ENCODE results near the gene COQ4. TPM values are rescaled to one million over a fixed set of nuclear protein-coding genes. Genes with fewer than 3 reads are reported as not detected.
A peak's percentile ranks its signal among the peaks of the same experiment; 100 is the strongest.

Gene COQ4
- polyA plus RNA-seq, 1 experiment, result 19.0 TPM

- ChIA-PET CTCF (no interaction called here), POLR2A (no interaction called here)
- Histone ChIP-seq H3K9me3 (ENCODE audit: control insufficient read depth, insufficient read depth, low read length) (no peaks in the 10 kb centered on the region), H3K27ac (ENCODE audit: low read depth, low read length) (peak within 1 kb of the TSS; percentile 11), H3K27me3 (ENCODE audit: control insufficient read depth, insufficient read depth, low read length) (no peaks in the 10 kb centered on the region), H3K4me3 (ENCODE audit: low read depth, low read length) (peak within 1 kb of the TSS; percentile 78)
- DNase-seq (ENCODE audit: low read depth, low spot score), result no peak
- TF ChIP-seq CTCF (IDR thresholded peaks at IDR 0.05; ENCODE audit: low read depth, low read length), result no peak
Observed at GRCh38 chr9:128339761-128340690, 17.4 kb downstream of the COQ4 start, which contains the start of gene SLC27A4. TSS of gene SLC27A4 (plus strand) at chr9:128340527. CDS start at chr9:128343133, 2,606 bp downstream.

GRCh38 chr9:128340691-128341434 is 18.2 kb downstream of the COQ4 start:
- ChIA-PET POLR2A (interaction anchor here (1.1 kb wide), 2 partner anchors 21 to 46 kb away, joined by 3 to 4 read pairs; no protein-coding TSS in a partner anchor), CTCF (interaction anchor here (0.6 to 1.5 kb wide), 12 partner anchors 11 to 210 kb away, joined by 3 to 8 read pairs (median 5); no protein-coding TSS in a partner anchor)
- DNase-seq (ENCODE audit: low read depth, low spot score), result no peak
- Histone ChIP-seq H3K27ac (ENCODE audit: low read depth, low read length) (peak overlapping the region; percentile 11), H3K9me3 (ENCODE audit: control insufficient read depth, insufficient read depth, low read length) (no peaks in the 10 kb centered on the region), H3K27me3 (ENCODE audit: control insufficient read depth, insufficient read depth, low read length) (no peaks in the 10 kb centered on the region), H3K4me3 (ENCODE audit: low read depth, low read length) (peak overlapping the region; percentile 78)
- TF ChIP-seq CTCF (IDR thresholded peaks at IDR 0.05; ENCODE audit: low read depth, low read length), result no peak

GRCh38 chr9:128341435-128341849 is 18.8 kb downstream of the COQ4 start:
- TF ChIP-seq CTCF (IDR thresholded peaks at IDR 0.05; ENCODE audit: low read depth, low read length), result peak; percentile 68
- ChIA-PET POLR2A (interaction anchor here (1.1 kb wide), 2 partner anchors 20 to 46 kb away, joined by 3 to 4 read pairs; no protein-coding TSS in a partner anchor), CTCF (interaction anchor here (0.6 to 1.5 kb wide), 12 partner anchors 10 to 209 kb away, joined by 3 to 8 read pairs (median 5); no protein-coding TSS in a partner anchor)
- Histone ChIP-seq H3K27me3 (ENCODE audit: control insufficient read depth, insufficient read depth, low read length) (no peaks in the 10 kb centered on the region), H3K27ac (ENCODE audit: low read depth, low read length) (no peak overlapping the region), H3K9me3 (ENCODE audit: control insufficient read depth, insufficient read depth, low read length) (no peaks in the 10 kb centered on the region), H3K4me3 (ENCODE audit: low read depth, low read length) (peak overlapping the region; percentile 78)
- no peak for DNase-seq (ENCODE audit: low read depth, low spot score)

- Histone ChIP-seq H3K27ac (ENCODE audit: low read depth, low read length) (no peak overlapping the region), H3K4me3 (ENCODE audit: low read depth, low read length) (no peak overlapping the region), H3K27me3 (ENCODE audit: control insufficient read depth, insufficient read depth, low read length) (no peaks in the 10 kb centered on the region), H3K9me3 (ENCODE audit: control insufficient read depth, insufficient read depth, low read length) (no peaks in the 10 kb centered on the region)
- CTCF ChIA-PET, result interaction anchor here (1.5 kb wide), 1 partner anchor 48 kb away, joined by 8 read pairs; no protein-coding TSS in a partner anchor
- POLR2A ChIA-PET, result no interaction called here
- DNase-seq (ENCODE audit: low read depth, low spot score), result no peak
- no peak for TF ChIP-seq CTCF (IDR thresholded peaks at IDR 0.05; ENCODE audit: low read depth, low read length)
Observed at GRCh38 chr9:128342971-128343680, 20.5 kb downstream of the COQ4 start.

Measured in AG04450 (cell line).